ENCODE data around the gene PROX2. TPM values are rescaled to one million over a fixed set of nuclear protein-coding genes. Genes with fewer than 3 reads are reported as not detected.

Gene PROX2, protein sequence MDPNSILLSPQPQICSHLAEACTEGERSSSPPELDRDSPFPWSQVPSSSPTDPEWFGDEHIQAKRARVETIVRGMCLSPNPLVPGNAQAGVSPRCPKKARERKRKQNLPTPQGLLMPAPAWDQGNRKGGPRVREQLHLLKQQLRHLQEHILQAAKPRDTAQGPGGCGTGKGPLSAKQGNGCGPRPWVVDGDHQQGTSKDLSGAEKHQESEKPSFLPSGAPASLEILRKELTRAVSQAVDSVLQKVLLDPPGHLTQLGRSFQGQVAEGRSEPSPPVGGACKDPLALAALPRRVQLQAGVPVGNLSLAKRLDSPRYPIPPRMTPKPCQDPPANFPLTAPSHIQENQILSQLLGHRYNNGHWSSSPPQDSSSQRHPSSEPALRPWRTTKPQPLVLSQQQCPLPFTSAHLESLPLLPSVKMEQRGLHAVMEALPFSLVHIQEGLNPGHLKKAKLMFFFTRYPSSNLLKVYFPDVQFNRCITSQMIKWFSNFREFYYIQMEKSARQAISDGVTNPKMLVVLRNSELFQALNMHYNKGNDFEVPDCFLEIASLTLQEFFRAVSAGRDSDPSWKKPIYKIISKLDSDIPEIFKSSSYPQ
- total RNA-seq, result not detected

DNA sequence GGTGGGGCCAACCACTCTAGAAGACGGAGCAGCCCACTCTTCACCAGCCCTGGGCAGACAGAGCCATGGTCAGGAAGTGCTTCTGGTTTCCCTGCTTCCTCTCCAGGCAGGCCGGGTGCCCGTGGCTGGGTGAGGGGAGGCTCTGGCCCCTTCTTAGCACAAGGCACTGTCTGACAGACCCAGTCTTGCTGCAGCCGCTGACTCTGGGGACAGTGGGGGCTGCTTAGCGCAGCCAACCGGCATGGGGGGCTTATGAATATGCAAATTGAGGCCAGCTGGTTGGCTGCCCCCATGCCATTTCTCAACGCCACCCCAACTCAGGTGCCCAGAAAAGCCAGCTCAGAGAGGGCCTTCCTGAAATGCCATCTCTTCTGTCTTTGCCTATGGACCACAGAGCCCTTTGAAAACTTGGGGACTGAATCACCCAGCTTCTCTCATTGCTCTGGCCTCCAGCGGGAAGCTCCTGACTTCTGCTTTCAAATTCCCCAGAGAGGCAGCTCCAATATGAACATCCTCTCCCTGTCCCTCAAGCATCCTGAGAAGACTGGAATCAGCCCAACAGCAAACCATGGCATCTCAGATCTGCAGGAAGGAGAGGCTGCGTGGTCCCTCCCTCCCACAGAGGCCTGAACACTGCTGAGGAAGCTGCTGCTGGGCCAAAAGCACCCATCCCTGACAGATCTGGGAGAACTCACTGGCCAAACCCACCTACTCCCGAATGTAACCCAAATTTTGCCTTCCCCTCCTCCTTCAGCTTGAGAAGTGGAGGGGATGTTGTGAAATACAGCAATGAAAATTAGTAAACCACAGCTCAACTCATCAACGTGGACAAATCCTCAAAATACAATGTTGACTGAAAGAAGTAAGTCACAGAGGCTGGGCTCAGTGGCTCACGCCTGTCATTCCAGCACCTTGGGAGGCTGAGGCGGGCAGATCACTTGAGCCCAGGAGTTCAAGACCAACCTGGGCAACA is at the start of gene PROX2:
PROX2 (minus strand) TSS at position 205 of the 973 bp plus-strand sequence. CDS start 12,311 bp downstream, outside the sequence.

DNA sequence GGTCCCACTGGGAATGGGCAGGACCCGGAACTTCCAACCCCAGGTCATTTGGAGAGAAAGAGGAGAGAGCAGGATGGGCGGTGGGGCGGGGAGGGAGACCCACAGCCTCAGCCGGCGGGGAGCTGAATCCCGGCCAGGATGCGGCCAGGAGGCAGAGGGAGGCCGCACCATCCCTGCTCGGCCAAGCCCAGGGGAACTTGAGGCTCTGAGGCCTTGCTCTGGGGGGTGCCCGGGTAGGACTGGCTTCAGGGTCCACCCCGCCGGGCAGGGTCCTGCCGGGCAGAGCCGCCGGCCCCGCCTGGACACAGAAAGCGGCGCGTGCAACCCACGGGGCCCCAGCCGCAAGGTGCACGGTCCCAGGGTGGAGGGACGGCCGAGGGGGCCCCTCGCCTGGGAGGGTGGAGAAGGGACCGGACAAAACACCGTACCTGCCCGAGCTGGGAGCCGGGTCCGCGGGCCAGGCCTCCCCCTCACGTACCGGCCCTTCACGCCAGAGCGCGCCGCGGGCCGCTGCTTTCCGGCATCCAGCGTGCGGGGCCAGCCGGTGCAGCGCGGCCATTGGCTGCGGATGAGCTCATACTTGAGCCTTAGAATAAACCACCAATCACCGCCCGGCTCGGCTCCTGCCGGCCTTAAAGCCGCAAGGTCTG is 46.9 kb upstream of the PROX2 start, which contains the start of gene RPS6KL1:
RPS6KL1 (minus strand) TSS at position 509 of the 650 bp plus-strand sequence. CDS start 1,719 bp downstream, outside the sequence.

DNA sequence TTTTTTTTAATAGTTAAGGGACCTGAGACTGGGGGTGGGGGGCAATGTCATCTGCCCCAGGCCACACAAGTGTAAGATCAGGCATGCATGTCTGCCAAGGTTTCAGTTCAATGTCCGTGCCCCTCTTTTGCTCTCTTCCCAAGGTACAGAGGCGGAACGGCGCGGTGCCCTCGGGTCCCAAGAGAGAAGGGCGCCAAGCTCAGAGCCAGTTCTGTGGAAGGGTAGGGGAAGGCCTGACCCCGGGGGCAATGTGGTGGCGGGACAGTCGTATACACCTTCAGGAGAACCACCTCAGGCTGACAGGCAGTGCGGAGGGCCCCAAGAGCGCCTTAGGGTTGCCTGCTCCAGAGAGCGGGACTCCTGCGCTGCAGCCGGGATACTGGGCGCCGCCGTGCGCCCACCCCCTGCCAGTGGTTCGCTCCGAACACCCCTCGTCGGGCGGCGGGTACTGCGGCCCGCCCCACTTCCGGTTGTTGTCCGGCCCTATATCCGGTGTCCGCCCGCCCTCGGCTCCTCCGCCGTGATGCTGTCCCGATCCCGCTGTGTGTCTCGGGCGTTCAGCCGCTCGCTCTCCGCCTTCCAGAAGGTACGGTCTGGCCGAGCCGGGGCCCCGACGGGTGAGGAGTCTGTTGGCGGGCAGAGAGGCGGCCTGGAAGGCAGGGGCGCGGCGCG is 5.6 kb upstream of the PROX2 start, which contains the start of gene DLST:
DLST (plus strand) TSS at position 486 of the 672 bp plus-strand sequence; CDS start at position 524, 38 bp downstream.

Other genes with a start within 250 kb of the PROX2 start
- 30.2 TPM for gene AREL1, start 163.1 kb downstream of the PROX2 start, total RNA-seq
- gene FCF1, start 163.0 kb downstream of the PROX2 start, total RNA-seq, result 39.0 TPM
- gene YLPM1, start 112.8 kb downstream of the PROX2 start, total RNA-seq, result 128 TPM
- 69.8 TPM for gene DLST, start 5.8 kb upstream of the PROX2 start, total RNA-seq
- 32.7 TPM for gene RPS6KL1, start 47.1 kb upstream of the PROX2 start, total RNA-seq
- gene PGF, start 79.5 kb upstream of the PROX2 start, total RNA-seq, result 11.8 TPM
- gene EIF2B2, start 126.8 kb upstream of the PROX2 start, total RNA-seq, result 37.4 TPM
- gene MLH3, start 175.3 kb upstream of the PROX2 start, total RNA-seq, result 70.8 TPM
- gene ACYP1, start 187.9 kb upstream of the PROX2 start, total RNA-seq, result 31.5 TPM
- gene ZC2HC1C, start 193.5 kb upstream of the PROX2 start, total RNA-seq, result 2.5 TPM